ENCODE data around the gene LTO1. TPM values are rescaled to one million over a fixed set of nuclear protein-coding genes. Genes with fewer than 3 reads are reported as not detected.
A peak's percentile ranks its signal among the peaks of the same experiment; 100 is the strongest.

The LTO1 gene
- total and polyA plus RNA-seq, 2 of the 13 experiments (the other 11 are each of a cell fraction or from before 2014, with no cell fraction given), result 11.8 to 15.0 TPM

GRCh38 chr11:69646493-69647389 is 28.4 kb downstream of the LTO1 start:
- no peak overlapping the region for H3K4me3 ChIP-seq (replicated peaks in 1 of 3; ENCODE audit: insufficient read depth in 1 of 3, low read depth in 2 of 3, low read length in 3 of 3)
- H3K27ac ChIP-seq (ENCODE audit: extremely low read length, insufficient read depth, low read length), result no peak overlapping the region
- no peak for DNase-seq (ENCODE audit: low spot score)
- 95% methylated on average over 17 of the region's 32 CpGs for WGBS (ENCODE audit: low lambda C conversion rate)
- no peaks in the 10 kb centered on the region for H3K9me3 ChIP-seq (ENCODE audit: low read length)
- H3K4me1 ChIP-seq (ENCODE audit: insufficient read depth, low read length), result peaks cover 35% of the 10 kb centered on the region
- no peak for FAIRE-seq
- ChIA-PET POLR2A (interaction anchor here (1.3 to 5.5 kb wide), 2 partner anchors 11 to 28 kb away, joined by 4 to 40 read pairs; partner anchors contain the start of gene LTO1), CTCF (ENCODE audit: low intra/inter-chr PET ratio, low total read pairs) (interaction anchor here (4.1 kb wide), 1 partner anchor 24 kb away, joined by 26 read pairs; no protein-coding TSS in a partner anchor)
- H3K4me2 ChIP-seq (ENCODE audit: low read depth, low read length), result no peak overlapping the region
- peaks cover 33% of the 10 kb centered on the region for H3K79me2 ChIP-seq (ENCODE audit: insufficient read depth, low read length)
- ATAC-seq, result no peak
- H3K36me3 ChIP-seq (replicated peaks in 1 of 2; ENCODE audit: control insufficient read depth in 1 of 2, insufficient read depth in 2 of 2, low read length in 2 of 2), result peaks cover 38 to 73% of the 10 kb centered on the region in 2 experiments
- in situ Hi-C loops (cut with HindIII; ENCODE audit: extremely low pct_ligation_motif_present, low pct_unique_long_range_greater_than_20kb) (loop anchor here (25.0 kb wide), 1 partner anchor 209 kb away; no protein-coding TSS in a partner anchor), intact Hi-C loops (cut with micrococcal nuclease; ENCODE audit: unreplicated experiment) (loop anchor here (10.0 kb wide), 2 partner anchors 152 to 542 kb away; no protein-coding TSS in a partner anchor)
- no peaks in the 10 kb centered on the region for H3K27me3 ChIP-seq (ENCODE audit: control insufficient read depth in 1 of 2, insufficient read depth in 2 of 2, low read length in 2 of 2)
- H4K20me1 ChIP-seq (ENCODE audit: insufficient read depth, low read length), result peaks cover 43% of the 10 kb centered on the region
- BruUV-seq (replicated peaks), result no TSS peak
- no peak overlapping the region for H3K9ac ChIP-seq (ENCODE audit: insufficient read depth, low read depth, low read length)
- H2AFZ ChIP-seq (ENCODE audit: low read length), result no peak overlapping the region
- TF ChIP-seq ZNF580 (CRISPR knock-in tag; IDR thresholded peaks at IDR 0.05; ENCODE audit: borderline replicate concordance, low read depth) (no peak), GPN1 (CRISPR knock-in tag; IDR thresholded peaks at IDR 0.05; ENCODE audit: borderline replicate concordance) (no peak), POLR2AphosphoS2 (IDR thresholded peaks at IDR 0.05; ENCODE audit: low read depth, low read length) (peak; percentile 64; the same call in 1 of the 2 replicates), ZBTB46 (CRISPR knock-in tag; IDR thresholded peaks at IDR 0.05; ENCODE audit: borderline replicate concordance) (no peak), ARNT (IDR thresholded peaks at IDR 0.05) (no peak), TCF12 (IDR thresholded peaks at IDR 0.05) (no peak), TCF12 (CRISPR knock-in tag; IDR thresholded peaks at IDR 0.05) (no peak), RBFOX2 (IDR thresholded peaks at IDR 0.05; ENCODE audit: low read depth, low read length) (peak; percentile 89), THYN1 (CRISPR knock-in tag; IDR thresholded peaks at IDR 0.05; ENCODE audit: borderline replicate concordance, low read depth) (no peak), IRF1 (CRISPR knock-in tag; IDR thresholded peaks at IDR 0.05; ENCODE audit: low read depth) (no peak), KLF16 (CRISPR knock-in tag; IDR thresholded peaks at IDR 0.05) (no peak), ZBTB33 (CRISPR knock-in tag; IDR thresholded peaks at IDR 0.05) (peak; percentile 53; the same call in 1 of the 2 replicates), HNRNPL (IDR thresholded peaks at IDR 0.05; ENCODE audit: low read depth, low read length) (0 out of 2 replicates have a peak, but pooled peaks have one; percentile 45), ZNF274 (CRISPR knock-in tag; IDR thresholded peaks at IDR 0.05) (no peak), ZNF639 (CRISPR knock-in tag; conservative IDR thresholded peaks at IDR 0.05) (no peak)

Data from HepG2 (cell line).